Esophagus muscularis mucosa (tissue), 4 donors: Measurements from ENCODE around the gene RCE1. TPM values are rescaled to one million over a fixed set of nuclear protein-coding genes. Genes with fewer than 3 reads are reported as not detected.

ENCODE experiments used
- DNase-seq: peaks from one replicate; pipeline ENCODE4 v3.0.0-alpha.2; 2017; ENCODE audit errors: extremely low spot score
- H3K27ac ChIP-seq, 4 donors: fragments of 200-600 bp; sonication (generic); replicated peaks in 1 of 4; 1 replicate in 3 of 4; 2 replicates in 1 of 4; pipeline ENCODE4 v1.5.1; 2016 to 2019; ENCODE audit warnings: mild to moderate bottlenecking in 1 of 4
- H3K27me3 ChIP-seq, 4 donors: fragments of 200-600 bp; sonication (generic); one replicate each; pipeline versions ENCODE4 v1.5.1 to v1.6.0; 2016 to 2019
- H3K36me3 ChIP-seq, 4 donors: fragments of 200-600 bp; sonication (generic); one replicate each; pipeline ENCODE4 v1.5.1; 2016 to 2019
- H3K4me1 ChIP-seq, 4 donors: fragments of 200-600 bp; sonication (generic); one replicate each; pipeline ENCODE4 v1.5.1; 2016 to 2019
- H3K4me3 ChIP-seq, 4 donors: fragments of 200-600 bp; sonication (generic); 1 replicate in 2 of 4; 2 replicates in 2 of 4; pipeline ENCODE4 v1.5.1; 2016 to 2019; ENCODE audit warnings: mild to moderate bottlenecking in 4 of 4, moderate library complexity in 1 of 4
- H3K9me3 ChIP-seq, 4 donors: fragments of 200-600 bp; sonication (generic); 1 replicate in 3 of 4; 2 replicates in 1 of 4; pipeline ENCODE4 v1.5.1; 2016 to 2019
- EP300 ChIP-seq: sonication (generic); formaldehyde crosslinking; IDR thresholded peaks from one replicate; pipeline ENCODE4 v1.6.1; 2017; ENCODE audit warnings: antibody characterized with exemption
- POLR2A ChIP-seq: fragments of 450-650 bp; IDR thresholded peaks from one replicate; pipeline ENCODE4 v1.6.1; 2017; ENCODE audit warnings: antibody characterized with exemption, moderate library complexity, mild to moderate bottlenecking, low read depth
- POLR2AphosphoS5 ChIP-seq, 2 donors: sonication (generic); formaldehyde crosslinking; IDR thresholded peaks; one replicate each; pipeline ENCODE4 v1.6.1; 2017; ENCODE audit warnings: antibody characterized with exemption in 2 of 2
- WGBS: methylation state at CpG from one replicate; pipeline ENCODE4 v1.1.5; 2018; 5-methylcytosine and 5-hydroxymethylcytosine counted together
- intact Hi-C: fragments of 100-400 bp; cut with DNase I; formaldehyde crosslinking; loops from one replicate; pipeline ENCODE4 v1.15.1; 2023
- total RNA-seq, 4 donors: library from RNA; depleted of rRNA; stranded (reverse); fragments of >200 nt; gene quantifications; one replicate each; pipeline versions ENCODE4 v1.1.0 to v1.2.1, GENCODE V29; 2016
- TF ChIP-seq, protein P1 (sequence below), 3 experiments: fragments of 200-600 bp in 2 of 3; fragments of 450-650 bp in 1 of 3; sonication (generic) in 2 of 3; IDR thresholded peaks; one replicate each; pipeline ENCODE4 v1.5.1; 2017 to 2019; ENCODE audit warnings: antibody characterized with exemption in 3 of 3, mild to moderate bottlenecking in 2 of 3, moderate library complexity in 1 of 3

RCE1 gene
- total RNA-seq, 4 donors from 2014 or later, result 8.7 to 18.2 (median 13.0) TPM

DNA sequence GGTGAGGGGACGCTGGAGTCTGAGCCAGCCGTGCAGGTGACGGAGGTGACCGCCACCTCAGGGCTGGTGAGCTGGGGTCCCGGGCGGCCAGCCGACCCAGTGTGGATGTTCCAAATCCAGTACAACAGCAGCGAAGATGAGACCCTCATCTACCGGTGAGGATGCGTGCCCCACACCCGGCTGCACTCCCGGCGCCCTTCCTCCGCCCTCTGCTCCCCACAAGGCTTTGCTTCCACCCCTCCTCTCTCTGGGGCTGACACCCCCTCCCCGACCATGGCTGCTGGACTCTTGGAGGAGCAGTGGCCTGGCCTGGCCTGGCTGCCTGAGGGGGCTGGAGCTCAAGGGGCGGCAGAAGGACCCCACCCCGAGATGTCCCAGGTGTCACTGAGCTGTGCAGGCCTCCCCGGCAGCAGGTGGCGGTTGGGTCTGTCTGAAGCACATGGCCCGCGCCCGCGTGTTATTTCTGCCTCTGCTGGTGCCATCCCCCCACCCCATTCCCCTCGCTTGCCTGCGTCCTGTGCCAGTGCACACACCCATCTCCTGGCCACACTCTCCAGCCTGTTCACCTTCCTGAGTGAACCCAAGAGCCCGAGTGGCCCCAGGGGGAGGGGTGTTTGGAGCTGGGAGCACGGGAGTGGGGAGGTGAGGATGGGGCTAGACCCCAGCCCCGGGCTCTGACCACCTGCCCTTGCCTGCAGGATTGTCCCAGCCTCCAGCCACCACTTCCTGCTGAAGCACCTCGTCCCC lies 15.9 kb downstream of the RCE1 start:
- 90% methylated on average over 4 of the region's 29 CpGs for WGBS
- H3K27ac ChIP-seq, result no peak overlapping the region

GRCh38 chr11:66859686-66860448 lies 16.6 kb downstream of the RCE1 start:
- intact Hi-C loops, result loop anchor here (10.0 kb wide), 1 partner anchor 515 kb away; the partner anchor contains the start of genes B4GAT1 and BRMS1
- TF ChIP-seq, protein P1, sequence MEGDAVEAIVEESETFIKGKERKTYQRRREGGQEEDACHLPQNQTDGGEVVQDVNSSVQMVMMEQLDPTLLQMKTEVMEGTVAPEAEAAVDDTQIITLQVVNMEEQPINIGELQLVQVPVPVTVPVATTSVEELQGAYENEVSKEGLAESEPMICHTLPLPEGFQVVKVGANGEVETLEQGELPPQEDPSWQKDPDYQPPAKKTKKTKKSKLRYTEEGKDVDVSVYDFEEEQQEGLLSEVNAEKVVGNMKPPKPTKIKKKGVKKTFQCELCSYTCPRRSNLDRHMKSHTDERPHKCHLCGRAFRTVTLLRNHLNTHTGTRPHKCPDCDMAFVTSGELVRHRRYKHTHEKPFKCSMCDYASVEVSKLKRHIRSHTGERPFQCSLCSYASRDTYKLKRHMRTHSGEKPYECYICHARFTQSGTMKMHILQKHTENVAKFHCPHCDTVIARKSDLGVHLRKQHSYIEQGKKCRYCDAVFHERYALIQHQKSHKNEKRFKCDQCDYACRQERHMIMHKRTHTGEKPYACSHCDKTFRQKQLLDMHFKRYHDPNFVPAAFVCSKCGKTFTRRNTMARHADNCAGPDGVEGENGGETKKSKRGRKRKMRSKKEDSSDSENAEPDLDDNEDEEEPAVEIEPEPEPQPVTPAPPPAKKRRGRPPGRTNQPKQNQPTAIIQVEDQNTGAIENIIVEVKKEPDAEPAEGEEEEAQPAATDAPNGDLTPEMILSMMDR (IDR thresholded peaks at IDR 0.05), result no peak
- no peak for TF ChIP-seq EP300
- TF ChIP-seq POLR2A, result no peak
- TF ChIP-seq POLR2AphosphoS5 (IDR thresholded peaks at IDR 0.05), result no peak
- no peak for DNase-seq
- Histone ChIP-seq H3K9me3 (no peaks in the 10 kb centered on the region), H3K4me3 (no peak overlapping the region), H3K36me3 (peaks cover 0 to 24% (median 19%) of the 10 kb centered on the region in 4 donors), H3K27ac (no peak overlapping the region), H3K4me1 (peaks cover 6 to 32% (median 17%) of the 10 kb centered on the region in 4 donors), H3K27me3 (no peaks in the 10 kb centered on the region)
- WGBS, result 91% methylated on average over 17 of the region's 41 CpGs

More for the DNA sequence above, 15.9 kb downstream of the RCE1 start:
- TF ChIP-seq POLR2A, result no peak
- TF ChIP-seq, protein P1 (IDR thresholded peaks at IDR 0.05), result no peak
- TF ChIP-seq POLR2AphosphoS5 (IDR thresholded peaks at IDR 0.05), result no peak
- no peak for TF ChIP-seq EP300
- H3K27me3 ChIP-seq, result no peaks in the 10 kb centered on the region
- intact Hi-C loops, result loop anchor here (10.0 kb wide), 1 partner anchor 514 kb away; the partner anchor contains the start of genes B4GAT1 and BRMS1
- no peak overlapping the region for H3K4me3 ChIP-seq
- H3K9me3 ChIP-seq, result no peaks in the 10 kb centered on the region
- H3K36me3 ChIP-seq, result peaks cover 0 to 24% (median 19%) of the 10 kb centered on the region in 4 donors
- peaks cover 6 to 33% (median 17%) of the 10 kb centered on the region in 4 donors for H3K4me1 ChIP-seq
- DNase-seq, result no peak

- intact Hi-C loops, result no loop called here
- Histone ChIP-seq H3K9me3 (no peaks in the 10 kb centered on the region), H3K27ac (no peak overlapping the region), H3K4me3 (no peak overlapping the region), H3K36me3 (peaks cover 0 to 24% (median 19%) of the 10 kb centered on the region in 4 donors), H3K4me1 (peaks cover 3 to 26% (median 13%) of the 10 kb centered on the region in 4 donors), H3K27me3 (no peaks in the 10 kb centered on the region)
- no peak for TF ChIP-seq POLR2A
- no peak for TF ChIP-seq POLR2AphosphoS5 (IDR thresholded peaks at IDR 0.05)
- TF ChIP-seq, protein P1 (IDR thresholded peaks at IDR 0.05), result no peak
- no peak for TF ChIP-seq EP300
- 80% methylated on average over 11 of the region's 18 CpGs for WGBS
- no peak for DNase-seq
Measured at GRCh38 chr11:66860449-66860831, 17.2 kb downstream of the RCE1 start.

DNA sequence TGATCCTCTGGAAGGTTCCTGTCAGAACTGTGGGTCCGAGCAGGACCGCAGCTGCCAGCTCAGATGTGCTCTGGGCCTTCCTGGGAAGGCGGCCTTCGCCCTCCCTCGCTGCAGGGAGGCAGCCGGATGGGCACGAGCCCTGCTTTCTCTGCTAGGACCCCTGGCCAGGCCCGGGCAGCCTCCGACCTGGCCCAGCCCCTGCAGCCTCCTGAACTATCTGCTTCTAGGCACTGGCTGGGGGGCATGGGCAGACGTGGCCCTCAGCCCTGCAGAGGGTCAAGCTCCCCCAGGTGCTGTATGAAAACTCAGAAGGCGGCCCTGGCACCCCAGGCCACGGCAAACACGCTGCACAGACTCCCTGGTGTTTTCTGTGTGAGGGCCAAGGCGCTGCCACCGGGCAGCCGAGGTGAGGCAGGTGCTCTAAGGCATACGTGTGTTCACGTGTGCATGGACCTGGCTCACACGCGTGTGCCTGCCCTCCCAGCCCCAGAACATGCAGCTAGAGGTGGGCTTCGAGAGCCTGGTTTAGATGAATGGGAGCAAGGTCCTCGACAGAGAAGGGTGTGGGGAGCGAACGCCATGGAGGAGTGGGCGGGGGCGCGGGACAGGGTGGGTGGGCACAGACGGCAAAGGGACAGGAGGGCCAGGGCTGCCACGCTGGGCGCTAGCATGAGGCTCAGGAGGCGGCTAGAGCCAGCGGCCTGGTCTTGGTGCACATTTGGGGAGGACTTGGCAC lies 18.0 kb downstream of the RCE1 start:
- Histone ChIP-seq H3K27ac (no peak overlapping the region), H3K4me3 (no peak overlapping the region), H3K9me3 (no peaks in the 10 kb centered on the region), H3K4me1 (peaks cover 0 to 21% (median 8%) of the 10 kb centered on the region in 4 donors), H3K27me3 (no peaks in the 10 kb centered on the region), H3K36me3 (peaks cover 0 to 27% (median 20%) of the 10 kb centered on the region in 4 donors)
- TF ChIP-seq, protein P1 (IDR thresholded peaks at IDR 0.05), result no peak
- no peak for TF ChIP-seq POLR2AphosphoS5 (IDR thresholded peaks at IDR 0.05)
- TF ChIP-seq EP300, result no peak
- TF ChIP-seq POLR2A, result no peak
- WGBS, result 90% methylated on average over 27 of the region's 32 CpGs
- intact Hi-C loops, result no loop called here
- no peak for DNase-seq
